Fibroblast of pulmonary artery (primary cell): ENCODE results near the gene CYP4B1.
"Not testable (repeated sequence)": the region's sequence is repeated elsewhere in the genome, so short reads cannot be mapped to it uniquely, and the experiment has no call there.

Experiments used
- DNase-seq: peaks from one replicate; pipeline ENCODE4 v3.0.0-alpha.2; 2010; ENCODE audit warnings: low read depth
- H3K4me3 ChIP-seq: replicated peaks from 2 replicates; pipeline ENCODE4 v1.5.1; 2011; ENCODE audit warnings: low read depth, mild to moderate bottlenecking, control low read depth, low read length, moderate library complexity
- CTCF ChIP-seq: IDR thresholded peaks from 2 replicates; pipeline ENCODE4 v1.5.1; 2011; ENCODE audit warnings: mild to moderate bottlenecking, control low read depth, low read length, inconsistent platforms; ENCODE audit errors: missing control alignments

The CYP4B1 gene

GRCh38 chr1:46822248-46822826 is 23.5 kb downstream of the CYP4B1 start:
- H3K4me3 ChIP-seq, result no peak overlapping the region
- TF ChIP-seq CTCF, result no peak
- DNase-seq, result no peak

- no peak overlapping the region for H3K4me3 ChIP-seq
These were observed 24.3 kb downstream of the CYP4B1 start for GRCh38 chr1:46823151-46823550.

GRCh38 chr1:46826892-46827291 is 28.0 kb downstream of the CYP4B1 start:
- DNase-seq, H3K4me3 ChIP-seq: not testable (repeated sequence)

More at GRCh38 chr1:46823151-46823550, 24.3 kb downstream of the CYP4B1 start:
- TF ChIP-seq CTCF, result no peak
- no peak for DNase-seq

GRCh38 chr1:46830665-46831322 is 31.9 kb downstream of the CYP4B1 start:
- no peak for DNase-seq
- TF ChIP-seq CTCF, result no peak
- no peak overlapping the region for H3K4me3 ChIP-seq

- not testable (repeated sequence) for H3K4me3 ChIP-seq, DNase-seq
These were observed 36.6 kb downstream of the CYP4B1 start for GRCh38 chr1:46835469-46835868.

GRCh38 chr1:46846386-46846785 is 47.5 kb downstream of the CYP4B1 start:
- not testable (repeated sequence) for H3K4me3 ChIP-seq

GRCh38 chr1:46857660-46858065 is 58.8 kb downstream of the CYP4B1 start:
- H3K4me3 ChIP-seq, DNase-seq: not testable (repeated sequence)

More at GRCh38 chr1:46846386-46846785, 47.5 kb downstream of the CYP4B1 start:
- not testable (repeated sequence) for DNase-seq

- H3K4me3 ChIP-seq, result no peak overlapping the region
- no peak for TF ChIP-seq CTCF
- DNase-seq, result no peak
These were observed 63.5 kb downstream of the CYP4B1 start for GRCh38 chr1:46862348-46862747.
